Kidney tubule cell (primary cell): ENCODE data around the gene RABGAP1L.
A peak's percentile ranks its signal among the peaks of the same experiment; 100 is the strongest.
"Not testable (repeated sequence)": the region's sequence is repeated elsewhere in the genome, so short reads cannot be mapped to it uniquely, and the experiment has no call there.

Source experiments
- DNase-seq: peaks from one replicate; pipeline ENCODE4 v3.0.0-alpha.2; 2018; ENCODE audit warnings: low spot score

Gene RABGAP1L

DNA sequence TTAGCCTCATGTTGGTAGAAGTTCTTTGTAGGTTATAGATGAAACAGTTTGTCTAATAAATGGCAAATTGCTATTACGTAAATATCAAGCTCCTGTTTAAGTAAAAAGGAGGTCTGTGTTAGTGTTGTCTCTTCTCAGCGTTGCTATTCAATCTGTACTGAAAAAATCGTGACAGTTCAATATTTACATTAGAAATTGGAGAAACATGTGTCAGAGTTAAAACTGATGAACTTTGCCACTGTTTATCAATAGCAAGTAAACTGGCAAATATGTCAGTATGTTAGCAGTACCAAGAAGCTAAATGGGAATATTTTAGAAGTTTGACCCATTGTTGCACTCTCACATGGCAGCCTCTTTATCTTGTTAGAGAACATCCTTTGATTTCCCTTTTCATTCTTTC, 506.9 kb downstream of the RABGAP1L start:
- no peak for DNase-seq

DNA sequence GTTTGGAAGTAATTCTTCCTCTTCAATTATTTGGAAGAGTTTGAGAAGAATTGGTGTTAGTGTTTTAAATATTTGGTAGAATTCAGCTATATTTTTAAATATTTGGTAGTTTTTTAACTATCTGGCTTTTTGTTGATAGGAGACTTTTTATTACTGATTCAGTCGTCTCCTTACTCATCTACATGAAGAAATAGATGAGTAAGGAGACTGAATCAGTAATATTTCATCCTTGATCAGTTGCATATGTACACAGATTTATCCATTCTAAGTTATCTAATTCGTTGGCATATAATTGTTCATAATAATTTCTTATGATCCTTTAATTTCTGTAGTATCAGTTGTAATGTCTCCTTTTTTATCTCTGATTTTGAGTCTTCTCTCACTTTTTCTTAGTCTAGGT, 512.5 kb downstream of the RABGAP1L start:
- DNase-seq, result no peak

DNA sequence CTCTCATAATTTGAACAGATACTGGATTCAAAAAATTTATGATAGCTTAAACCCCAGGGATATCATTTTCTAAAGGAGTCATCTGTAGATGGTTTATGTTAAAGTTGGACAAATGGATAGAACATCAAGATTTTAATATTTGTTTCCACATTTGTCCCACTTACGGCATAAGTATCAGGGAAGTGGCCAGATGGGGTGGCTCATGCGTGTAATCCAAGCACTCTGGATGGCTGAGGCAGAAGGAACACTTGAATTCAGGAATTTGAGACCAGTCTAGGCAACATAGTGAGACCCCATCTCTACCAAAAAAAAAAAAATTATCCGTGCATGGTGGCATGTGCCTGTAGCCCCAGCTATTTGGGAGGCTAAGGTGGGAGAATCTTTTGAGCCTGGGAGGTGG, 517.5 kb downstream of the RABGAP1L start:
- no peak for DNase-seq

DNA sequence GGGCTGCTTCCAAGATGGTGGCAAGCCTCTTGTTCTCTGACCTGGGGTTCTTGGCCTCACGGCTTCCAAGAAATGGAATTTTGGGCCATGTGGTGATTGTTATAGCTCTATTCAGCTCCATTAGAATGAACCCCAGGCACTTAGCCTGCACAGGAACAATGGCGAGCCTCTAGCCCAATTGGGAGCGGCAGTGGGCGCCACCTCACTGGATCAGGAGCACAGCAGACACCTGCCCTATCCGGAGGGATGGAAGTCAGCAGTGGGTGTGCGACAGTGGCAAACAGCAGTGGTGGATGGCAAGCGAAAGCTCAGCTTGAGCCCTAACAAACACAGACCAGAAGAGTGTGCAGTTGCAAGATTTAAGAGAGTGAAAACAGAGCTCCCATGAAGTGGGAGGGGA, 519.3 kb downstream of the RABGAP1L start:
- DNase-seq, result no peak

DNA sequence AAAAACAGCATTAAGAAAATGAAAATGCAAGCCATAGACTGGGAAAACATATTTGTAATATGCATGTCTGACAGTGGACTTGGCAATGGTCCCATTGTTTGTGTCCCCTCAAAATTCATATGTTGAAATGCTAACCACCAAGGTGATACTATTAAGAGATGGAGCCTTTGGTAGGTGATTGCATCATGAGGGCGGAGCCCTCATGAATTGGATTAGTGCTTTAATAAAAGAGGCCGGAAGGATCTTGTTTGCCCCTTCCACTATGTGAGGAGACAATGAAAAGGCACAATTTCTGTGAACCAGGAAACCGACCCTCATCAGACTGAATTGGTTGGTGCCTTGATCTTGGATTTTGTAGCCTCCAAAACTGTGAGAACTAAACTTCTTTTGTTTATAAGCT, 520.8 kb downstream of the RABGAP1L start:
- DNase-seq, result no peak

DNA sequence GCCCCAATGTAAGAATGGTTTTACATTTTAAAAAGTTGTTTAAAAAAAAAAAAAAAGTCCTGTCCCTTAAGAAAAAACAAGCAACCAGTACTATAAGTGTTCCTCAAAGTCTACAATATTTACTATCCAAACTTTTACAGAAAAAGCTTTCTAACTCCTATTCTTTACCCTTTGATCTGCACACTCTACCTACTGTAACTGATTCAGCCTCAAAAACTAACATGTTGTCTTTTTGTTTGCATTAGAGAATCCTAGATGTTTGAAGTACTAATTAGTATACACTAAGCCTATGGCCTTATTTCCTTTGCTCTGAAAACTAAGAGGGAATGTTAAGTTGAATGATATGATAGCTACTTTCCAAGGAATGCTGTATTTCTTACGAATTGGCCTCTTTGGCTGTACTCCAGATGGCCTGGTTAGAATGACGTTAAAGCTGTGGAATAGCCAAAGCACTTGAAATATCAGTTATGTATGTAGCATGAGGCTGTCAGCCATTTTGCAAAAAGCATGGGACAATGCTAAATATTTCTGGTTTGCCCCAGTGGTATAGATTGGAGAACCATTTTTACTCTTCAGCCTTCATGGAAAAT, 523.2 kb downstream of the RABGAP1L start:
- DNase-seq, result no peak

DNA sequence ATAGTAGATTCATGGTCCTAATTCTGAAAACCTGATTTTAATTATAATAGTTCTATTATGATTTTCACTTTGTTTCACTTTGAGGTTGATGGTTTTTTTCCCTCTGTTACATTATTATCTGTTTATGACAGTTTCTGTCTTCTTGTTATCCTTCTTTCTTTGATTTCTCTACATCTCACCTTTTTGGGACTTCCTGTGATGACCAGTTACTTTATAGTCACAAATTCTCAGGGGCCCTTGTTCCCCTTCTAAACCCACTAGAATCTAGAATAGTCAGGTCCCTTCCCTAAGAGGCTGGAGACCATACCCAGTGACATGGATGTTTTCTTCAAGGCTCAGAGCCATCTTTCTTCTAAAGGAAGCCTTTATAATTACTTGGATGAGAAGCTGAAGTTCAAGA, 526.9 kb downstream of the RABGAP1L start:
- no peak for DNase-seq

DNA sequence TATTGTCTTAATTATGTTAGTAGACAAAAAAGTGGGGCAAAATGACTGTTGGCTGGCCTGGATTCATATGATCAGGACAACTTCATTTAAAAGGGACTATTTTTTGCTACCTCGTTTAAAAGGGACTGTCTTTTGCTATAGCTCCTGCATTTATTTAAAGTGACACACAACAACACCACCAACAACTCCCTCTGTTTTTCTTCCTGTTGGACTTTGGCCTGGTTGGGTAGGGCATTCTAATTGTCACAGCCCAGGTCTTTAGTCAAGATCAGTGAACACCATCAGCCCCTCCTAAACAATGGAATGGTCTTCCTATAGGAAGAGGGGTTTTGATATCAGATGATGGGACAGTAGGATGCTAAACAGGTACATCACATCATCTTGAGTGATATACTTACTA, 530.2 kb downstream of the RABGAP1L start:
- no peak for DNase-seq

DNA sequence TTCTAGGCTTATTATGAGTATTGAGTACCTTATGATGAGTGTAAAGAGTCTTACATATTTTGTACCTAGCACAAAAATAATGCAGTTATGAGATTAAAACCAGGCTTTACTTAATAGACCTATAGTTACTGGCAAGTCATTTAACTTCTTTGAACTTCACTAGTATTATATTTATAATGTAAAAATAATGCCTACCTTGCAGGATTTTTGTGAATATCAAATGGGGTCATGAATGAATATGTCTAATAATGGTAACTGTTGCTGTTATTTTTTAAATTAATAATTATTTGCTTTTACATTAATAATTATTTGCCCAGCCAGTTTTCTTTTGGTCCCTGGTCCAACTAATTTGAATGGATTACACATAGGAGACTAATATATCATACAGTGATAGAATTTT, 530.9 kb downstream of the RABGAP1L start:
- no peak for DNase-seq

DNA sequence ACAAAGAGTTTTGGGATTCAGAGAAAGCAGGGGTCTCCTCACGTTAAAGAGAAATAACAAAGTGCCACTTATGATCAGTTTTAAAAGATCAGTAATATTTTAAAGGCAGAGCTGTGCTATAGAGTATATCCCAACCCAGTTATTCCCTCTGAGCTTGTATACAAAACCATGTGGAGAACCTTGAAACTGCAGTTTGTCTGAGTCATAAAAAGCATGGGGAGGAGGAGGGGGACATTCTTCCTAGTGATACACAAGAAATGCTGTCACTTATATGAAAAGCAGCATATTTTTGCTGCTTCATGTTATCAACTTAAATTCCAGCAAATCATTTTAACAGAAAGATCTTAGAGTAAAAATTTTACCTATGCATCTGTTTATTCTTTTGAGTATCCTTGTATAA, 533.0 kb downstream of the RABGAP1L start:
- peak; percentile 45 for DNase-seq

DNA sequence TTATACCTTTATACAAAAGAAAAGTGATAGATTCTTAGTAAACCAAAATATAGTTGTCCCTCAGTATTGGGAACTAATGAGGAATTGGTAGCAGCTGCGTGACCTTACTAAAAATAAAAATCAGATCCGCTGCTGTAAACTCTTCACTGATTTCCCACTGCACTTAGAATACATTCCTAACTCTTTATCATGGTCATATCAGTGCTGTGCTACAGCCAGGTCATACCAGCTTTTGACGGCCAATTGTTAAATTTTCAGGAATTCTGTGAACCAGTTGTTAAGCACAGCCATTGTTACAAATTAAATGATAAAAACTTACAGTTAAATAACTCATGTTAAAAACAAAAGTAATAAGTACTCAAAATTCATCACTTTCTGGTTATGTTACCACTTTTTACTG, 533.8 kb downstream of the RABGAP1L start:
- no peak for DNase-seq

DNA sequence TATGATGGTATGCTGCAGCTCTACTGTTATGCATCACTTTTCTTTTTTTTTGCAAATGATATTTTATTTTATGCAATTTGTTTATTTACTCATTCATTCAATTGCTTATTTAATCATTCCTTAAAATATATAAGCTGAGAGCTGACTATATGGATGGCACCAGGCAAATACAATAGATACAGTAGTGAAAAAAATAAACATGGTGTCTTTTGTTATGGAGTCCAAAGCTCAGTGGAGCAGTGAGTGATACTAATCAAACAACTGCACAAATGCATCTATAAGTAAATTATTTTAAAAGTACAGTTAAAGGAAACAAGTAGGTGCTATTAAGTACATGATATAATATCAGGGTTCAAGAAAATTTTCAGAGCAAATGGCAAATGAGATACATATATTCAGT, 534.2 kb downstream of the RABGAP1L start:
- DNase-seq, result not testable (repeated sequence)

DNA sequence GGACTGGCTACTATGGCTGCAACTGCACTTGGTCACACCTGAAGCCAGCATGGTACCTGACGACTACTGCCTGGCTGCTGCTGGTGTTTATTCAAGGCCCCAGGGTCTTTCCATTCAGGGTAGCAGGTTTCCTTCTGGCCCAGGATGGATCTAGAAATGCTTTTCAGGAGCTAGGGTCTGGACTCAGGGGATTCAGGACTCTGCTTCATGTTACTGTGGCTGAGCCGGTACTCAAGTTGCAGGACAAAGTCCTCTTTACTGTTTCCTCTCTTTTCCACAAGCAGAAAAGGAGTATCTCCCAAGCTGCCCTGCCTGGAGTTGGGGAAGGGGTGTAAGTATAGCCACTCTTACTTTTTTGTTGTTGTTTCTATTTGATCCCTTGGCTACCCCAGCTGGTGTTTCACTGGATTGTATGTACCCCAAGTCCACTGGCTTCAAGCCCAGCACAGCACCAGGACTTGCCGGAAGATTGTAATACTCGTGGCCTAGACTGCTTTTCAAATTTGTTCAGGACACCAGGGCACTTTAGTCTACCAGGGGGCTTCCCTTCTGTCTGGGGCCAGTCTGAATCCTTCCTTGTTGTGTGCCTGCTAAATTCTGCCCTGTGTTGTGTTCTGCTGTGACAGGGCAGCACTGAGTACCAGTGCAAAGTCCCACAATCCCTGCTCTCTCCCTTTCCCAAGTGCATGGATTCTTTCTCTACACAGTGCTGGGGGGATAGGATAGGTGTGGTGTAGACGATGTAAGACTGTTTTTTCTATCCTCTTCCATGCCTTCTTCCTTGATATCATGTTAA, 536.9 kb downstream of the RABGAP1L start:
- no peak for DNase-seq

DNA sequence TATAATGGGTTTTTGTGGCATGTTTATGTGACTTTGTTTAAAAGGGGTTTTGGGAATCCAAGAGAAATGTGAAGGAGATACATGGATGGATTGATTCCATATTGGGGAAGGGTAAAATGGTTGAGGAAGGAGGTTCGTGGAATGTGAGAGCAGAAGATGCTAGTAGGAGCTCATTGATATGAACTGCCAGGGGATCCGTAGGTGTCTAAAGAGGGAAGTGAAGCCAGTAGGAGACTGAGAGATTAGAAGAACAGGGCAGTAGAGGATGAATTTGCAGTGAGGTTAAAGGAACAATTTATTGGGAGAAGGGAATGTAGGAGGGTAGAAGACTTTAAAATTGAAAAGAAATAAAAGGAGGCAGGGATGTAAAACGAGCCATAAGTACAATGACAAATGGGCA, 541.0 kb downstream of the RABGAP1L start:
- no peak for DNase-seq

DNA sequence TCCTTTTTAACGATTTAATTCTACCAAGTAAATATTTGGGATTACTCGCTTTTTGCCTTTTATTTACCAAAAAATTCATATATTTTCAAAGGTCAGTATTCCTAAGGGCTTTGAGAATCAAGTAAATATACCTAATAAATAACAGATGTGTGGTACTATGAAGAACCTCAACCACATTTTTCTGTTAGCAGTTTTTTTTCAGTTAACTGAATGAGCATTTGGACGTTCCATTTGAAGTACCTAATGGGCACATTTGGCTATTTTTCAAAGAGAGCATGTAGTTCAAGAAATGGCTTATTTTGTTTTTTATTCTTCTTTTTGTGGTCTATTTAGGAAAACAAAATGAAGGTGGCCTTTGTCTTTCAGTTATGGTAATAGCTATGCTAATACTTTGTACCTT, 541.5 kb downstream of the RABGAP1L start:
- DNase-seq, result no peak

DNA sequence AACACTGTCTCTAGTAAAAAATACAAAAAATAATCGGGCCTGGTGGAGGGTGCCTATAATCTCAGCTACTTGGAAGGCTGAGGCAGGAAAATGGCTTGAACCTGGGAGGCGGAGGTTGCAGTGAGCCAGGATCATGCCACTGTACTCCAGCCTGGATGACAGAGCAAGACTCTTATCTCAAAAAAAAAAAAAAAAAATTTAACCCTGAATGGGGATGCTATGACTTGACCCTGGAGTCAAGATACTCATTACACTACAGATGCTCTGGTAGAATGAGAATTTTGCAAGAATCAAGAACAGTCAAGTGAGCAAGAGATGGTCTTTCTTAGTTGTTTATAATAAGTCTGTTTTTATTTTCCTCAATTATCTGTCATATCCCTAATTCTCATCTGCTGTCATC, 542.2 kb downstream of the RABGAP1L start:
- no peak for DNase-seq

DNA sequence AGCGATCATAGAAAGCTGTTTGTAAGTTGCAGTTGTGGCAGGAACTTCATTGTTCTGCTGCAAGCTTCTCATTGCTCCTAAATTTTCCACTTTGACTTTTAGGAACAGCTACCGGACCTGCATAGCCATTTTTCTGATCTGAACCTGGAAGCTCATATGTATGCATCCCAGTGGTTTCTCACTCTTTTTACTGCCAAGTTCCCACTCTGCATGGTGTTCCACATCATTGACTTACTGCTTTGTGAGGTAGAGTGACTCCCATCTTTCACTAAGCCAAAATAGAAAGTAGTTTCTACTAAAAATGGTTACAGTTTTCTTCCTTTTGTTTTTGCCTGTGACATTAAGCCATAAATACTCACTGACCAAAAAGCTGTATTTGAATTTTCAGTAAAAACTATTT, 542.7 kb downstream of the RABGAP1L start:
- peak; percentile 28 for DNase-seq

DNA sequence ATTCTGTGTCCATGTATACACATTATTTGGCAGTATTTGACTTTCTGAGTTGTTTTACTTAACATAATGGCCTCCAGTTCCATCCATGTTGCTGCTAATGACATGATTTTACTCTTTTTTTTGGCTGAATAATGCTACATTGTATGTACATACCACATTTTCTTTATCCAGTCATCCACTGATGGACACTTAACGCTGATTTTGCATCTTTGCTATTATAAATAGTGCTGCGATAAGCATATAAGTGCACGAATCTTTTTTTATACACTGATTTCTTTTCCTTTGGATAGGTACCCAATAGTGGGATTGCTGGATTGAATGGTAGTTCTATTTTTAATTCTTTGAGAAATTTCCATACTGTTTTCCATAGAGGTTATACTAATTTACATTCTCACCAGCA, 544.0 kb downstream of the RABGAP1L start:
- no peak for DNase-seq

DNA sequence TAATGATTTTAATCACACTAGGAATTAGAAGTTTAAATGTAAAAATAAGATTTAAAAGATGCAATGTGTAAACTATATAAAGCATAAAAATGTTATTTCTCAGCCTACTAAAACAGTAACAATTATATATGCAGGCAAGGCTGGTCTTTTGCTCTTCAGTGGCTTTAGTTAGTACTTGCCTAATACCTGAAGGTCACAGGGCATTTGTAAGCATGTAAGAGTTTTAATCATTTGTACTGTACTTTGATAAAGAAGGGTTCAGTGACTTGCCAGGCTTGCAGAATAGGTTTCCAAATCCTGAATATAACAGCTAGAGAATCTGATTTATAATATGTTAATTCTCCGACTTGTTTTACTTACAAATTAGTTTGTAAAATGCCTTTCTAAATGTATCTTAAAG, 545.0 kb downstream of the RABGAP1L start:
- no peak for DNase-seq

DNA sequence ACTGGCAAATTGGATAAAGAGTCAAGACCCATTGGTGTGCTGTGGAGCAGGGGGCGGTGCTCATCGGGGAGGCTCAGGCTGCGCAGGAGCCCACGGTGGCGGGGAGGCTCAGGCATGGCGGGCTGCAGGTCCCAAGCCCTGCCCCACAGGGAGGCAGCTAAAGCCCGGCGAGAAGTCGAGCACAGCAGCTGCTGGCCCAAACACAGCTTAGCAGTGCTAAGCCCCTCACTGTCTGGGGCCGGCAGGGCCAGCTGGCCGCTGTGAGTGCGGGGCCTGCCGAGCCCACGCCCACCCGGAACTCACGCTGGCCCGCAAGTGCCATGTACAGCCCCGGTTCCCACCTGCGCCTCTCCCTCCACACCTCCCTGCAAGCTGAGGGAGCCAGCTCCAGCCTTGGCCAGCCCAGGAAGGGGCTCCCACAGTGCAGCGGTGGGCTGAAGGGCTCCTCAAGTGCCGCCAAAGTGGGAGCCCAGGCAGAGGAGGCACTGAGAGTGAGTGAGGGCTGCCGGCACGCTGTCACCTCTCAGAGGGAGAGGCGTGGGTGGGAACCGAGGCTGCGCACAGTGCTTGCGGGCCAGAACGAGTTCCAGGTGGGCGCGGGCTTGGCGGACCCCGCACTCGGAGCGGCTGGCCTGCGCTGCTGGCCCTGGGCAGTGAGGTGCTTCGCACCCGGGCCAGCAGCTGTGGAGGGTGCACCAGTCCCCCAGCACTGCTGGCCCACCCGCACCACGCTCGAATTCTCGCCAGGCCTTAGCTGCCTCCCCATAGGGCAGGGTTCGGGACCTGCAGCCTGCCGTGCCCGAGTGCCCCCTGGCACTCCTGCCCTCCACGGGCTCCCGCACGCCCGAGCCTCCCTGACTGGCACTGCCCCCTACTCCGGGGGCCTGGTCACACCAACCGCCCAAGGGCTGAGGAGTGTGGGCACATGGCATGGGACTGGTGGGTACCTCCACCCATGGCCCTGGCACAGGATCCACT, 551.8 kb downstream of the RABGAP1L start:
- no peak for DNase-seq

DNA sequence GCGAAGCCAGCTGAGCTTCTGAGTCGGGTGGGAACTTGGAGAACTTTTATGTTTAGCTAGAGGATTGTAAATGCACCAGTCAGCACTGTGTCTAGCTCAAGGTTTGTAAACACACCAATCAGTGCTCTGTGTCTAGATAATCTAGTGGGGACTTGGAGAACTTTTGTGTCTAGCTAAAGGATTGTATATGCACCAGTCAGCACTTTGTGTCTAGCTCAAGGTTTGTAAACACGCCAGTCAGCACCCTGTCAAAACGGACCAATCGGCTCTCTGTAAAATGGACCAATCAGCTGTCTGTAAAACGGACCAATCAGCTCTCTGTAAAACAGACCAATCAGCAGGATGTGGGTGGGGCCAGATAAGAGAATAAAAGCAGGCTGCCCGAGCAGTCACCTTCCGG, 552.5 kb downstream of the RABGAP1L start:
- DNase-seq, result not testable (repeated sequence)

DNA sequence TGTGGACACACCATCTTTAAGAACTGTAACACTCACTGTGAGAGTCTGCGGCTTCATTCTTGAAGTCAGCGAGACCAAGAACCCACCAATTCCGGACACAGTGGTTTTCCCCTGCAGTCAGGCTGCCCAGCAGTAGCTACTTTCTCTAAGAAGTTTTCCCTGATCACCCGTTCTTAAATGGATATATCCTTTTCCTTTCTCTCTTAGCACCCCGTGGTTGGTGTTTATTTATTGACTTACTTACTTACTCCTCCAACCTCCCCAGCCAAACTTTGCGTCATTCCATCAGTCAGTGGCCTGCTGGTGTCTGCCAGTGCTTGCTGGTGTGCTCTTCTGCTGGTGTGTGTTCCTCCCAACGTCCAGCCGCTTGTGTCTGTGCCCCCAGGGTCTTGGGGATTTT, 553.2 kb downstream of the RABGAP1L start:
- DNase-seq, result no peak

DNA sequence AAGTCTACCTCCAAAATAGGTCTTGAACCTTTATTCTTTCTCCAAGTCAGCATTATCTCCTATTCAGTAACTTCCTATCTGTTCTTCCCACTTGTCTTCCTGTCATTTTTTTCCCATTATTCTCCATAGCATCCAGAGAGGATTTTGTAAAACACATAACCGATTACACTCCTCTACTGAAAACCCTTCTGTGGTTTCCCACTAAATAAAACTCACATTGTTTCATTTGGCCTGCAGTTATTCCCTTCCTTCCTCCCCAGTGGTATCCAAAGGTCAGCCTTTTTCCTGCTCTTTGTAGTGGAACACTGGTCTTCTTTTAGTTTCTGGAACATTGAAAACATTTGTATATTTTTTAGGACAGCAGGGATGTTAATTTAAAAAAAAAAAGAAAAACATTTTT, 554.5 kb downstream of the RABGAP1L start:
- DNase-seq, result no peak
